RKO (cell line): ENCODE measurements around the gene PTPN11.
"Not testable (repeated sequence)": the region's sequence is repeated elsewhere in the genome, so short reads cannot be mapped to it uniquely, and the experiment has no call there.

Experiments
- DNase-seq: peaks from one replicate; pipeline ENCODE4 v3.0.0-alpha.2; 2016; ENCODE audit warnings: low spot score

The PTPN11 gene

GRCh38 chr12:112409064-112409905 lies 9.5 kb upstream of the PTPN11 start, which contains the start of gene RPL6:
Gene RPL6, minus strand, starts transcription at chr12:112409605. Its CDS starts 949 bp downstream, at chr12:112408656.
- peak; percentile 97 for DNase-seq

DNA sequence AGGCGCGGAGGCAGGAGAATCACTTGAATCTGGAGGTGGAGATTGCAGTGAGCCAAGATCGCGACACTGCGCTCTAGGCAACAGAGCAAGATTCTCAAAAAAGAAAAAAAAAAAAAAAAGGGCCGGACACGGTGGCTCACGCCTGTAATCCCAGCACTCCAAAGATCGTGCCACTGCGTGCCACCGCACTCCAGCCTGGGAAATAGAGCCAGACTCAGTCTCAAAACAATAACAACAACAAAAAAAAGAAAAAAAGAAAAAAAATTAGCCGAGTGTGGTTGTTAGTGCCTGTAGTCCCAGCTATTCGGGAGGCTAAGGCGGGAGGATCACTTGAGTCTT lies 8.9 kb upstream of the PTPN11 start:
- no peak for DNase-seq

- DNase-seq, result no peak
These were observed 4.7 kb upstream of the PTPN11 start for GRCh38 chr12:112413855-112414625.

GRCh38 chr12:112415457-112415856 lies 3.3 kb upstream of the PTPN11 start:
- DNase-seq, result not testable (repeated sequence)

DNA sequence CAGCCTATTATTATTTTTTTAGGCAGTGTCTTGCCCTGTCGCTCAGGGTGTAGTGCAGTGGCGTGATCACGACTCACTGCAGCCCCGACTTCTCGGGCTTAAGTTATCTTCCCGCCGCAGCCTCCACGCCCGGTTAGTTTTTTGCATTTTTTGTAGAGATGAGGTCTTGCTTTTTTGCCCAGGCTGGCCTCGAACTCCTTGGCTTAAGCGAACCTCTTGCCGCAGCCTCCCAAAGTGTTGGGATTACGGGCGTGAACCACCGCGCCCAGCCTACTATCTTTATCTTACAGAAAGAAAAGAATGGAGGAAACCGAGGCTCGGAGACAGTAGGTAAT lies 507 bp upstream of the PTPN11 start:
- no peak for DNase-seq

DNA sequence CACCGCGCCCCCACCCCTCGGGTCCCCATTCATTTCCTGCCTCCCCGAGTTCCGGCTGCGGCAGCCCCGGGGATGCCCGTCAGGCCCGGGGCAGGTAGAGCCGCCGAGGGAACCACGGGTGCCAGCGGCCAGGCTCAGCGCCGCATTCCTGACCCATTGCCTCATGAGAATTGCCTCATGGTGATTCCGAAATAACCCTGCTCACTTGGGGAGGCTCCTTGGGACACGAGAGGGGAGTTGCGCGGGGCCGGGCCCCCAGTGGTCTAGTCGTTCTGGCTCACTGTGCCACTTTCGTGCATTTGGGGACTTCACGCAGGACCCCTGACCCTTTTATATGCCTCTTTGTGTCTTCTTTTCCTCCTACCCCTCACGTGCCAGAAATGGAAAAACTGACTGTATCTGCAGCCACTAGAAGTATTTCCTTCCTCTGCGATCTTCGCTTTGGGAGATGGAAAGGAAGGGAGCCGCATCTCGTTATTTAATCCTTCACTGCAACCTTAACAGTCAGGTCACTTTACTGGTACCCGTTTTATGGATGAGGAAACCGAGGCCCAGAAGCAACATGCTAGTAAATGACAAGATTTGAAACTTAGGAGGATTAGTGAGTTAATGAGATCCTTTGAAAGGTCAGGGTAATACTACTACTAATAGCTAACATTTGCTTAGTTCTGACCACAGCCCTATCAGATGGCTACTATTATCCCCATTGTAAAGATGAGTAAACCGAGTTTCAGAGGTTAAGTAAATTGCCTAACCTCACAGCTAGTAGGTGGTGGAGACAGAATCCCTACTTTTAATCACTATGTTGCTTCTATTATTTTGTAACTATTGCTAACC lies 768 bp downstream of the PTPN11 start:
- DNase-seq, result peak; percentile 88

DNA sequence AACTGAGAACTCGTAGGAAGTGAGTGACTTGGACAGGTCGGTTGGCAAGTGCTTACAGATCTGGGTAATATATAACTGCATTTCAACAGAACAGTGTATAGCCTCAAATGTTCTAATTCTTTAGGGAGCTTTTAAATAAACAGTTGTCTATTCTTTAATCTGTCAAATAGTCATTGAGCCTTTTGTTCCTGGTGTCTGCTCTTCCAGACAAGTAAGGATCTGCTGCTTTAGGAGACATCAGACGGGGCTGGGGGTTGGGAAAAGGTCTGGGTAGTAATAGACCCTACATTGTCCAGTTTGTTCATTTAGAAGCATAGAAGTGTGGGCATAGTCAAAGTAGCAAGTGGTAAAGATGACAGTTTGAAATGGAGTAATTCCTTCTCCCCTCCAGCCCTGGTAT lies 2.0 kb downstream of the PTPN11 start:
- DNase-seq, result no peak

DNA sequence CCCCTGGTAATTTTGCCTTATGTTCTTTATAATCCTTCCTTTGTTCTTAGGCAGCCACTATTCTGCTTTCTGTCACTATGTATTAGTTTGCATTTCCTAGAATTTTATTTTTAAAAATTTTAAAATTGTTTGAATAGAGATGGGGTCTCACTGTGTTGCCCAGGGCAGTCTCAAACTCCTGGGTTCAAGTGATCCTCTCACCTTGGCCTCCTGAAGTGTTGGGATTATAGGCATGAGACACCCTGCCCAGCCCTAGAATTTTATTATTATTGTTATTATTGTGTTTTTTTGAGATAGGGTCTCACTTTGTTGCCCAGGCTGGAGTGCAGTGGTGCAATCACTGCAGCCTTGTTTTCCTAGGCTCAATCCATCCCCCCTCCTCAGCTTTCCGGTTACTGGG lies 2.6 kb downstream of the PTPN11 start:
- DNase-seq, result no peak

DNA sequence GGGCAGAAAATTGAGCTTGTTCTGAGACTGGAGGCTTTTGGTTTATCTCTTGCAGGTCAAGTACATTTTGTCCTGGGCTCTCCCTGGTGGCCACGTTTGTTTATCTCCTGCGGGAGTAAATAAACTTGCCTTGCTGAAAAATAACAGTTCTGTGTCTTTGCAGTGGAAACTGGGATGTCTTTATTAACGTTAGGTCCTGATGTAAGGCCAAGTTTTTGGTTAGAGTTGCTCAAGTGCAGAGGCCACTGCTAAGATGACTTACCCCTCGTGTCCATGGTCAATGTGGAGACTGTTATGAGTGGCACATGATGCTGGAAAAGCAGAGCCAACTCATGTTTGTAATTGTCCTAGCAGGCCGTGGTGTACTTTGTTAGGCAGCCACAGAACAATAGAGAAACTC lies 3.8 kb downstream of the PTPN11 start:
- no peak for DNase-seq

- no peak for DNase-seq
These were observed 5.4 kb downstream of the PTPN11 start for GRCh38 chr12:112424126-112424525.

DNA sequence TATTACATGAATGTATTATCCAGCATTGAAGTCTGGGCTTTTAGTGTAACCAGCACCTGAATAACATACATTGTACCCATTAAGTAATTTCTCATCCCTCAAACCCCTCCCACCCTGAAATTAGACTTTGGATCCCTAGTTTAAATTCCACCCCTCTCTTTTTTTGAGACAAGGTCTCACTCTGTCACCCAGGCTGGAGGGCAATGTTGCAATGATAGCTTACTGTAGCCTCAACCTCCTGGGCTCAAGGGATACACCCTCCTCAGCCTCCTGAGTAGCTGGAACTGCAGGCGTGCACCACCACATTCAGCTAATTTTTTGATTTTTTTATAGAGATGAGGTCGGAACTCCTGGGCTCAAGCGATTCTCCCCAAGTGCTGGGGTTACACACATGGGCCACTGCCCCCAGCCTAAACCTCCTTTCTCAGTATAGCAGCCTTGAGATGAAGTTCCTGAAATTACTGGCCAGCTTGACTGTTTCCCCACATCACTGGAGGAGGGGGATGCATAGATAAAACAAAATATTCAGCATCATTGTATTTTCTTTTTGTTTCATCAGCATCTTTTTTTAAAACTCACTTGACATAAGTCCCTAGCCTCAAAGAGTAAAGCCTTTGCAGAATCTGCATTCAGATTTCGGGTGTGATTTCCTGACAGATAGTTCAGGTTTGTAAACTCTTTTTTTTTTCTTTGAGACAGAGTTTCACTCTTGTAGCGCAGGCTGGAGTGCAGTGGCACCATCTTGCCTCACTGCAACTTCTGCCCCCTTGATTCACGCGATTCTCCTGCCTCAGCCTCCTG lies 7.0 kb downstream of the PTPN11 start:
- DNase-seq, result no peak

GRCh38 chr12:112427760-112428159 lies 9.0 kb downstream of the PTPN11 start:
- DNase-seq, result no peak

GRCh38 chr12:112430929-112431328 lies 12.2 kb downstream of the PTPN11 start:
- no peak for DNase-seq

GRCh38 chr12:112431965-112432364 lies 13.2 kb downstream of the PTPN11 start:
- no peak for DNase-seq

- no peak for DNase-seq
These were observed 14.8 kb downstream of the PTPN11 start for GRCh38 chr12:112433551-112433950.

DNA sequence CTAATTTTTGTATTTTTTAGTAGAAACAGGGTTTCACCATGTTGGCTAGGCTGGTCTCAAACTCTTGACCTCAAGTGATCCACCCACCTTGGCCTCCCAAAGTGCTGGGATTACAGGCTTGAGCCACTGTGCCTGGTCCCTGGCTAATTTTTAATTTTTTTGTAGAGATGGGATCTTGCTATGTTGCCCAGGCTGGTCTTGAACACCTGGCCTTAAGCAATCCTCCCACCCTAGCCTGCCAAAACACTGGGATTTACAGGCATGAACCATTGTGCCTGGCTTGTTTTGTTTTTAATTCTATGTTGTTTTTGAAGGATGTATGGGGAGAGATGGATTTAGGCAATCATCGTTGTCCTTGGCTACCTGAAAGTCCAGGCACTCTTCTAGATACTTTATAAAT lies 19.9 kb downstream of the PTPN11 start:
- DNase-seq, result not testable (repeated sequence)

DNA sequence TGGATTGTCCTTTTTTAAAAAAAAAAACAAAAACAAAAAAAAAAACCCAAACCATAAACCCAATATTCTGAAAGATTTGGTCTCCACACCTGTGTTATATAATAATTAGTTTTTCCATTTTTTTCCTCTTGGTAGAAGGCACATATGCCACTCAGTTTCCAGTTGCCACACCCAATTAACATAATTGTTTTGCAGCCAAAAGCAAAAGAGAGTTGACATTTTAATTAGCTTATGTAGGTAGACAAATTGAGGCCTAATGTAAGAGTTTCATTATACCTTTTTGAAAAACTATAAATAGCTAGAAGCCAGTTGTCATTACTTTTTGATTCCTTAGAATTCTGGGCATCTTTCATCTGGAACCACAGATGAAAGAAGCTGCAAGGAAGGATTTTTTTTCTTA lies 21.0 kb downstream of the PTPN11 start:
- DNase-seq, result no peak

DNA sequence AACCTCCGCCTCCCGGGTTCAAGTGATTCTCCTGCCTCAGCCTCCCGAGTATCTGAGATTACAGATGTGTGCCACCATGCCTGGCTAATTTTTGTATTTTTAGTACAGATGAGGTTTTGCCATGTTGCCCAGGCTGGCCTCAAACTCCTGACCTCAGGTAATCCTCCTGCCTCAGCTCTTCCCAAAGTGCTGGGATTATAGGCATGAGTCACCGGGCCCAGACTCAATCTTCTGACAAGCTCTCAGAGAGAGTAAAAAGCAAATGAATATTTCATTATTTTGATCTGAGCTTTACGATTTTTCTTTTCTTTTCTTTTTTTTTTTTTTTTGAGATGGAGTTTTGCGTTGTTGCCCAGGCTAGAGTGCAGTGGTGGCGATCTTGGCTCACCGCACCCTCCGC lies 21.9 kb downstream of the PTPN11 start:
- DNase-seq, result not testable (repeated sequence)

GRCh38 chr12:112443916-112444315 lies 25.2 kb downstream of the PTPN11 start:
- no peak for DNase-seq

GRCh38 chr12:112446008-112446725 lies 27.4 kb downstream of the PTPN11 start:
- no peak for DNase-seq

DNA sequence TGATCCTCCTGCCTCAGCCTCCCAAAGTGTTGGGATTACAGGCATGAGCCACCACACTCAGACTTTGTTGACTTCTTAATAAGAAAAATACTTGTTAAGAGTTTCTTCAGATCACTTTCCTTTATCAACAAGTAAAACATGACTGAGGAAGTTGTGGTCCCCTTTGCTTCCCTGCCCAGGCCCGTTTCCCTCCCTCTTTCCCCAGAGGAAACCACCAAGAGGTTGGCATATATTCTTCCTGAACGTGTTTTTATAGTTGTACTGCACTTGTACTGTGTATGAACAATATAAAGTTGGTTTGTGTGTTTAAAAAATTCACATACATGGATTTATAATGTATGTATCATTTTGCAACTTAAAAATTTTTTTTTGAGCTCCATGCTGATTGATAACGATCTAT lies 28.4 kb downstream of the PTPN11 start:
- no peak for DNase-seq
